WTC11 (cell line): ENCODE results near the gene CEMIP. TPM values are rescaled to one million over a fixed set of nuclear protein-coding genes. Genes with fewer than 3 reads are reported as not detected.

Source experiments
- ATAC-seq: fragments of 200-7000 bp; cut with Tn5 transposase; 2 replicates; pipeline ENCODE4 v1.10.0; 2021; ENCODE audit warnings: mild to moderate bottlenecking, moderate library complexity
- CTCF ChIA-PET: fragments of 300-600 bp; sonication (Branson Sonifier 250); formaldehyde crosslinking; loops from one replicate; lab custom pipeline; 2021; ENCODE audit warnings: antibody characterized with exemption; lab: Charles Lee
- POLR2A ChIA-PET: fragments of 350-600 bp; sonication (Branson Sonifier 250); formaldehyde crosslinking; loops from one replicate; lab custom pipeline; 2021; ENCODE audit warnings: antibody characterized with exemption; lab: Charles Lee
- DNase-seq: peaks from one replicate; pipeline ENCODE4 v3.0.0; 2021; ENCODE audit warnings: low spot score
- H3K27ac Mint-ChIP-seq: 2 replicates; pipeline ENCODE4 v1.8.0; 2021; ENCODE audit warnings: mixed read lengths
- H3K27me3 Mint-ChIP-seq: 2 replicates; pipeline ENCODE4 v1.8.0; 2021; ENCODE audit warnings: low read depth, mild to moderate bottlenecking, moderate library complexity, mixed read lengths
- H3K36me3 Mint-ChIP-seq: 2 replicates; pipeline ENCODE4 v1.8.0; 2021; ENCODE audit warnings: mixed read lengths
- H3K4me1 Mint-ChIP-seq: 2 replicates; pipeline ENCODE4 v1.8.0; 2022; ENCODE audit warnings: mixed read lengths
- H3K4me3 Mint-ChIP-seq: 2 replicates; pipeline ENCODE4 v1.8.0; 2021; ENCODE audit warnings: mild to moderate bottlenecking, moderate library complexity, mixed read lengths
- H3K9me3 Mint-ChIP-seq: 2 replicates; pipeline ENCODE4 v1.8.0; 2021; ENCODE audit warnings: mixed read lengths
- CBFB ChIP-seq: sonication (generic); formaldehyde crosslinking; IDR thresholded peaks from 2 replicates; pipeline ENCODE4 v1.8.1; 2022; ENCODE audit warnings: mild to moderate bottlenecking, low read depth, missing genetic modification reagents
- JUN ChIP-seq: sonication (generic); formaldehyde crosslinking; IDR thresholded peaks from 2 replicates; pipeline ENCODE4 v1.8.0; 2023; ENCODE audit warnings: mild to moderate bottlenecking, missing genetic modification reagents
- PRRX2 ChIP-seq: fragments of 250-450 bp; sonication (Bioruptor Pico); IDR thresholded peaks from 2 replicates; pipeline ENCODE4 v1.8.0; 2021; ENCODE audit warnings: mild to moderate bottlenecking
- ZNF232 ChIP-seq: sonication (generic); formaldehyde crosslinking; IDR thresholded peaks from 2 replicates; pipeline ENCODE4 v1.8.0; 2022; ENCODE audit warnings: mild to moderate bottlenecking, missing genetic modification reagents
- total RNA-seq: library from RNA; stranded (reverse); gene quantifications from 3 replicates; pipeline ENCODE4 v1.2.3, GENCODE V29; 2021
- TF ChIP-seq, protein P1 (sequence below): sonication (generic); formaldehyde crosslinking; IDR thresholded peaks from 2 replicates; pipeline ENCODE4 v1.8.0; 2022; ENCODE audit warnings: mild to moderate bottlenecking, missing genetic modification reagents
- TF ChIP-seq, protein P2 (sequence below): sonication (generic); formaldehyde crosslinking; IDR thresholded peaks from 2 replicates; pipeline ENCODE4 v1.8.0; 2022; ENCODE audit warnings: mild to moderate bottlenecking, missing genetic modification reagents
- TF ChIP-seq, protein P3 (sequence below): sonication (generic); formaldehyde crosslinking; IDR thresholded peaks from 2 replicates; pipeline ENCODE4 v1.8.0; 2023; ENCODE audit warnings: mild to moderate bottlenecking, missing genetic modification reagents
- TF ChIP-seq, protein P4 (sequence below): fragments of 250-450 bp; sonication (Bioruptor Pico); IDR thresholded peaks from 2 replicates; pipeline ENCODE4 v1.9.0; 2021; ENCODE audit warnings: mild to moderate bottlenecking, borderline replicate concordance
- TF ChIP-seq, protein P5 (sequence below): fragments of 250-450 bp; sonication (Bioruptor Pico); IDR thresholded peaks from 2 replicates; pipeline ENCODE4 v1.9.0; 2021; ENCODE audit warnings: moderate library complexity, mild to moderate bottlenecking, inconsistent platforms, borderline replicate concordance
- TF ChIP-seq, protein P6 (sequence below): sonication (generic); formaldehyde crosslinking; IDR thresholded peaks from 2 replicates; pipeline ENCODE4 v1.8.1; 2023; ENCODE audit warnings: mild to moderate bottlenecking, missing genetic modification reagents

CEMIP gene
- total RNA-seq, 1 experiment from 2014 or later: 0.87 TPM

DNA sequence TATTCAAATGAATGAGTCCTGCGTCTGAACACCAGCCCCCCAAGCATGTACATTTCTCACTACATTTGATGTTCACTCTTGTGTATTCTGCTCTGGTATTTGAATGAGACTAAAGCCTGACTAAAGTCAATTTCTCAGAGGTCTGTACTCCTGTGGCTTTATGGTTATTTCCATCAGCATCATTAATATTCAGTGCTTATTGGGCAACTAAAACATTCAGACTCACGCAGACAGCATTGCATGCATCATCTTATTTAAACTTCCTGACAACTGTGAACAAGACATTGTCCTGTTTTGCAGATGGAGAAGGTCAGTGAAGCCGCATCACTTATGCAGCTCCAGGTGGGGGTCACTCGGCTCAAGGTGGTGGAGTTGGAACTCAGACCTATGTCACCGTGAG, 11.1 kb downstream of the CEMIP start:
- H3K4me3 Mint-ChIP-seq: no peak overlapping the region
- CTCF ChIA-PET: interaction anchor here (2.3 kb wide), 1 partner anchor 14 kb away, joined by 8 read pairs; no protein-coding TSS in a partner anchor

More for the DNA sequence above, 11.1 kb downstream of the CEMIP start:
- H3K27ac Mint-ChIP-seq: no peak overlapping the region
- DNase-seq: no peak
- POLR2A ChIA-PET: interaction anchor here (1.2 kb wide), 1 partner anchor 94 kb away, joined by 3 read pairs; no protein-coding TSS in a partner anchor
- H3K4me1 Mint-ChIP-seq: peaks cover 8% of the 10 kb centered on the region
- TF ChIP-seq, protein P1, sequence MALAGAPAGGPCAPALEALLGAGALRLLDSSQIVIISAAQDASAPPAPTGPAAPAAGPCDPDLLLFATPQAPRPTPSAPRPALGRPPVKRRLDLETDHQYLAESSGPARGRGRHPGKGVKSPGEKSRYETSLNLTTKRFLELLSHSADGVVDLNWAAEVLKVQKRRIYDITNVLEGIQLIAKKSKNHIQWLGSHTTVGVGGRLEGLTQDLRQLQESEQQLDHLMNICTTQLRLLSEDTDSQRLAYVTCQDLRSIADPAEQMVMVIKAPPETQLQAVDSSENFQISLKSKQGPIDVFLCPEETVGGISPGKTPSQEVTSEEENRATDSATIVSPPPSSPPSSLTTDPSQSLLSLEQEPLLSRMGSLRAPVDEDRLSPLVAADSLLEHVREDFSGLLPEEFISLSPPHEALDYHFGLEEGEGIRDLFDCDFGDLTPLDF (CRISPR knock-in tag): no peak
- TF ChIP-seq JUN (CRISPR knock-in tag) (no peak), CBFB (CRISPR knock-in tag) (no peak), ZNF232 (CRISPR knock-in tag) (no peak), PRRX2 (CRISPR knock-in tag) (no peak)
- TF ChIP-seq, protein P2, sequence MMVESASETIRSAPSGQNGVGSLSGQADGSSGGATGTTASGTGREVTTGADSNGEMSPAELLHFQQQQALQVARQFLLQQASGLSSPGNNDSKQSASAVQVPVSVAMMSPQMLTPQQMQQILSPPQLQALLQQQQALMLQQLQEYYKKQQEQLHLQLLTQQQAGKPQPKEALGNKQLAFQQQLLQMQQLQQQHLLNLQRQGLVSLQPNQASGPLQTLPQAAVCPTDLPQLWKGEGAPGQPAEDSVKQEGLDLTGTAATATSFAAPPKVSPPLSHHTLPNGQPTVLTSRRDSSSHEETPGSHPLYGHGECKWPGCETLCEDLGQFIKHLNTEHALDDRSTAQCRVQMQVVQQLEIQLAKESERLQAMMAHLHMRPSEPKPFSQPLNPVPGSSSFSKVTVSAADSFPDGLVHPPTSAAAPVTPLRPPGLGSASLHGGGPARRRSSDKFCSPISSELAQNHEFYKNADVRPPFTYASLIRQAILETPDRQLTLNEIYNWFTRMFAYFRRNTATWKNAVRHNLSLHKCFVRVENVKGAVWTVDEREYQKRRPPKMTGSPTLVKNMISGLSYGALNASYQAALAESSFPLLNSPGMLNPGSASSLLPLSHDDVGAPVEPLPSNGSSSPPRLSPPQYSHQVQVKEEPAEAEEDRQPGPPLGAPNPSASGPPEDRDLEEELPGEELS (CRISPR knock-in tag): no peak
- TF ChIP-seq, protein P3, sequence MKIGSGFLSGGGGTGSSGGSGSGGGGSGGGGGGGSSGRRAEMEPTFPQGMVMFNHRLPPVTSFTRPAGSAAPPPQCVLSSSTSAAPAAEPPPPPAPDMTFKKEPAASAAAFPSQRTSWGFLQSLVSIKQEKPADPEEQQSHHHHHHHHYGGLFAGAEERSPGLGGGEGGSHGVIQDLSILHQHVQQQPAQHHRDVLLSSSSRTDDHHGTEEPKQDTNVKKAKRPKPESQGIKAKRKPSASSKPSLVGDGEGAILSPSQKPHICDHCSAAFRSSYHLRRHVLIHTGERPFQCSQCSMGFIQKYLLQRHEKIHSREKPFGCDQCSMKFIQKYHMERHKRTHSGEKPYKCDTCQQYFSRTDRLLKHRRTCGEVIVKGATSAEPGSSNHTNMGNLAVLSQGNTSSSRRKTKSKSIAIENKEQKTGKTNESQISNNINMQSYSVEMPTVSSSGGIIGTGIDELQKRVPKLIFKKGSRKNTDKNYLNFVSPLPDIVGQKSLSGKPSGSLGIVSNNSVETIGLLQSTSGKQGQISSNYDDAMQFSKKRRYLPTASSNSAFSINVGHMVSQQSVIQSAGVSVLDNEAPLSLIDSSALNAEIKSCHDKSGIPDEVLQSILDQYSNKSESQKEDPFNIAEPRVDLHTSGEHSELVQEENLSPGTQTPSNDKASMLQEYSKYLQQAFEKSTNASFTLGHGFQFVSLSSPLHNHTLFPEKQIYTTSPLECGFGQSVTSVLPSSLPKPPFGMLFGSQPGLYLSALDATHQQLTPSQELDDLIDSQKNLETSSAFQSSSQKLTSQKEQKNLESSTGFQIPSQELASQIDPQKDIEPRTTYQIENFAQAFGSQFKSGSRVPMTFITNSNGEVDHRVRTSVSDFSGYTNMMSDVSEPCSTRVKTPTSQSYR (CRISPR knock-in tag): no peak
- TF ChIP-seq, protein P4, sequence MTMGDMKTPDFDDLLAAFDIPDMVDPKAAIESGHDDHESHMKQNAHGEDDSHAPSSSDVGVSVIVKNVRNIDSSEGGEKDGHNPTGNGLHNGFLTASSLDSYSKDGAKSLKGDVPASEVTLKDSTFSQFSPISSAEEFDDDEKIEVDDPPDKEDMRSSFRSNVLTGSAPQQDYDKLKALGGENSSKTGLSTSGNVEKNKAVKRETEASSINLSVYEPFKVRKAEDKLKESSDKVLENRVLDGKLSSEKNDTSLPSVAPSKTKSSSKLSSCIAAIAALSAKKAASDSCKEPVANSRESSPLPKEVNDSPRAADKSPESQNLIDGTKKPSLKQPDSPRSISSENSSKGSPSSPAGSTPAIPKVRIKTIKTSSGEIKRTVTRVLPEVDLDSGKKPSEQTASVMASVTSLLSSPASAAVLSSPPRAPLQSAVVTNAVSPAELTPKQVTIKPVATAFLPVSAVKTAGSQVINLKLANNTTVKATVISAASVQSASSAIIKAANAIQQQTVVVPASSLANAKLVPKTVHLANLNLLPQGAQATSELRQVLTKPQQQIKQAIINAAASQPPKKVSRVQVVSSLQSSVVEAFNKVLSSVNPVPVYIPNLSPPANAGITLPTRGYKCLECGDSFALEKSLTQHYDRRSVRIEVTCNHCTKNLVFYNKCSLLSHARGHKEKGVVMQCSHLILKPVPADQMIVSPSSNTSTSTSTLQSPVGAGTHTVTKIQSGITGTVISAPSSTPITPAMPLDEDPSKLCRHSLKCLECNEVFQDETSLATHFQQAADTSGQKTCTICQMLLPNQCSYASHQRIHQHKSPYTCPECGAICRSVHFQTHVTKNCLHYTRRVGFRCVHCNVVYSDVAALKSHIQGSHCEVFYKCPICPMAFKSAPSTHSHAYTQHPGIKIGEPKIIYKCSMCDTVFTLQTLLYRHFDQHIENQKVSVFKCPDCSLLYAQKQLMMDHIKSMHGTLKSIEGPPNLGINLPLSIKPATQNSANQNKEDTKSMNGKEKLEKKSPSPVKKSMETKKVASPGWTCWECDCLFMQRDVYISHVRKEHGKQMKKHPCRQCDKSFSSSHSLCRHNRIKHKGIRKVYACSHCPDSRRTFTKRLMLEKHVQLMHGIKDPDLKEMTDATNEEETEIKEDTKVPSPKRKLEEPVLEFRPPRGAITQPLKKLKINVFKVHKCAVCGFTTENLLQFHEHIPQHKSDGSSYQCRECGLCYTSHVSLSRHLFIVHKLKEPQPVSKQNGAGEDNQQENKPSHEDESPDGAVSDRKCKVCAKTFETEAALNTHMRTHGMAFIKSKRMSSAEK (CRISPR knock-in tag): no peak
- TF ChIP-seq, protein P5, sequence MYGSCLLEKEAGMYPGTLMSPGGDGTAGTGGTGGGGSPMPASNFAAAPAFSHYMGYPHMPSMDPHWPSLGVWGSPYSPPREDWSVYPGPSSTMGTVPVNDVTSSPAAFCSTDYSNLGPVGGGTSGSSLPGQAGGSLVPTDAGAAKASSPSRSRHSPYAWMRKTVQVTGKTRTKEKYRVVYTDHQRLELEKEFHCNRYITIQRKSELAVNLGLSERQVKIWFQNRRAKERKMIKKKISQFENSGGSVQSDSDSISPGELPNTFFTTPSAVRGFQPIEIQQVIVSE (CRISPR knock-in tag): no peak
- TF ChIP-seq, protein P6, sequence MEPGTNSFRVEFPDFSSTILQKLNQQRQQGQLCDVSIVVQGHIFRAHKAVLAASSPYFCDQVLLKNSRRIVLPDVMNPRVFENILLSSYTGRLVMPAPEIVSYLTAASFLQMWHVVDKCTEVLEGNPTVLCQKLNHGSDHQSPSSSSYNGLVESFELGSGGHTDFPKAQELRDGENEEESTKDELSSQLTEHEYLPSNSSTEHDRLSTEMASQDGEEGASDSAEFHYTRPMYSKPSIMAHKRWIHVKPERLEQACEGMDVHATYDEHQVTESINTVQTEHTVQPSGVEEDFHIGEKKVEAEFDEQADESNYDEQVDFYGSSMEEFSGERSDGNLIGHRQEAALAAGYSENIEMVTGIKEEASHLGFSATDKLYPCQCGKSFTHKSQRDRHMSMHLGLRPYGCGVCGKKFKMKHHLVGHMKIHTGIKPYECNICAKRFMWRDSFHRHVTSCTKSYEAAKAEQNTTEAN (CRISPR knock-in tag): no peak
- no peaks in the 10 kb centered on the region for H3K36me3 Mint-ChIP-seq
- no peak for ATAC-seq
- no peaks in the 10 kb centered on the region for H3K9me3 Mint-ChIP-seq
- no peaks in the 10 kb centered on the region for H3K27me3 Mint-ChIP-seq
